HepG2 (cell line): ENCODE results near the gene CNTD1. TPM values are rescaled to one million over a fixed set of nuclear protein-coding genes. Genes with fewer than 3 reads are reported as not detected.

Source experiments
- BORCS8-MEF2B ChIP-seq: sonication (generic); formaldehyde crosslinking; IDR thresholded peaks from 2 replicates; pipeline ENCODE4 v1.8.0; 2022; ENCODE audit warnings: mild to moderate bottlenecking, missing genetic modification reagents
- KMT2A ChIP-seq: sonication (generic); formaldehyde crosslinking; IDR thresholded peaks from 2 replicates; pipeline ENCODE4 v1.4.0; 2020; ENCODE audit warnings: missing genetic modification reagents
- MTA3 ChIP-seq: sonication (generic); formaldehyde crosslinking; IDR thresholded peaks from 2 replicates; pipeline ENCODE4 v1.4.0; 2020; ENCODE audit warnings: missing genetic modification reagents
- POLR2AphosphoS5 ChIP-seq: IDR thresholded peaks from 2 replicates; pipeline ENCODE4 v1.6.1; 2012; ENCODE audit warnings: low read depth, low read length
- PRMT3 ChIP-seq: sonication (generic); formaldehyde crosslinking; IDR thresholded peaks from 2 replicates; pipeline ENCODE4 v1.8.1; 2022; ENCODE audit warnings: low read depth, mild to moderate bottlenecking, moderate library complexity, missing genetic modification reagents, borderline replicate concordance
- RBFOX2 ChIP-seq: fragments of 200-400 bp; formaldehyde crosslinking; IDR thresholded peaks from 2 replicates; pipeline ENCODE4 v1.6.1; 2017; ENCODE audit warnings: low read depth, mild to moderate bottlenecking, low read length
- RFXAP ChIP-seq: sonication (generic); formaldehyde crosslinking; IDR thresholded peaks from 2 replicates; pipeline ENCODE4 v1.4.0; 2020; ENCODE audit warnings: missing genetic modification reagents, borderline replicate concordance
- SP140L ChIP-seq: sonication (generic); formaldehyde crosslinking; IDR thresholded peaks from 2 replicates; pipeline ENCODE4 v1.4.0; 2020; ENCODE audit warnings: missing genetic modification reagents, borderline replicate concordance
- TEAD3 ChIP-seq: optimal IDR thresholded peaks from 2 replicates; pipeline ENCODE3; 2016; ENCODE audit warnings: borderline replicate concordance
- TRIM24 ChIP-seq: sonication (generic); formaldehyde crosslinking; IDR thresholded peaks from 2 replicates; pipeline ENCODE4 v1.8.0; 2022; ENCODE audit warnings: mild to moderate bottlenecking, missing genetic modification reagents
- YEATS4 ChIP-seq: sonication (generic); formaldehyde crosslinking; IDR thresholded peaks from 2 replicates; pipeline ENCODE4 v1.4.0; 2020; ENCODE audit warnings: missing genetic modification reagents, borderline replicate concordance
- ZBTB1 ChIP-seq: sonication (generic); formaldehyde crosslinking; IDR thresholded peaks from 2 replicates; pipeline ENCODE4 v1.4.0; 2020; ENCODE audit warnings: missing genetic modification reagents, borderline replicate concordance
- ZKSCAN8 ChIP-seq: IDR thresholded peaks from 2 replicates; pipeline ENCODE4 v1.6.1; 2016; ENCODE audit warnings: borderline replicate concordance, missing genetic modification reagents, missing compliant biosample characterization
- ZNF121 ChIP-seq: sonication (generic); formaldehyde crosslinking; IDR thresholded peaks from 2 replicates; pipeline ENCODE4 v1.5.0; 2020; ENCODE audit warnings: mild to moderate bottlenecking, missing genetic modification reagents
- ZNF160 ChIP-seq: sonication (generic); formaldehyde crosslinking; IDR thresholded peaks from 2 replicates; pipeline ENCODE4 v1.8.0; 2022; ENCODE audit warnings: mild to moderate bottlenecking, inconsistent platforms, missing genetic modification reagents
- ZNF260 ChIP-seq: sonication (generic); formaldehyde crosslinking; IDR thresholded peaks from 2 replicates; pipeline ENCODE4 v1.4.0; 2020; ENCODE audit warnings: missing genetic modification reagents, low read depth, mild to moderate bottlenecking, borderline replicate concordance
- ZNF280D ChIP-seq: sonication (generic); formaldehyde crosslinking; IDR thresholded peaks from 2 replicates; pipeline ENCODE4 v1.5.1; 2020; ENCODE audit warnings: mild to moderate bottlenecking, missing genetic modification reagents
- ZNF382 ChIP-seq: sonication (generic); formaldehyde crosslinking; IDR thresholded peaks from 2 replicates; pipeline ENCODE4 v1.5.0; 2020; ENCODE audit warnings: missing genetic modification reagents, mild to moderate bottlenecking, borderline replicate concordance
- ZNF441 ChIP-seq: sonication (generic); formaldehyde crosslinking; IDR thresholded peaks from 2 replicates; pipeline ENCODE4 v1.7.0; 2021; ENCODE audit warnings: missing genetic modification reagents, borderline replicate concordance
- ZNF552 ChIP-seq: sonication (generic); formaldehyde crosslinking; IDR thresholded peaks from 2 replicates; pipeline ENCODE4 v1.9.0; 2022; ENCODE audit warnings: missing genetic modification reagents, mild to moderate bottlenecking, borderline replicate concordance
- ZNF7 ChIP-seq: IDR thresholded peaks from 2 replicates; pipeline ENCODE4 v1.6.1; 2016; ENCODE audit warnings: missing biosample characterization, missing genetic modification reagents
- ZNF780A ChIP-seq: sonication (generic); formaldehyde crosslinking; IDR thresholded peaks from 2 replicates; pipeline ENCODE4 v1.8.0; 2022; ENCODE audit warnings: mild to moderate bottlenecking, missing genetic modification reagents, moderate library complexity
- ZNF841 ChIP-seq: sonication (generic); formaldehyde crosslinking; IDR thresholded peaks from 2 replicates; pipeline ENCODE4 v1.8.1; 2023; ENCODE audit warnings: missing genetic modification reagents, borderline replicate concordance
- ZNF878 ChIP-seq: sonication (generic); formaldehyde crosslinking; IDR thresholded peaks from 2 replicates; pipeline ENCODE4 v1.8.1; 2023; ENCODE audit warnings: mild to moderate bottlenecking, missing genetic modification reagents, moderate library complexity
- polyA plus RNA-seq, 8 experiments: library from polyadenylated mRNA; depleted of rRNA in 3 of 8; stranded (reverse) in 7 of 8; unstranded in 1 of 8; fragments of >200 nt; fragmentation: Illumina TruSeq in 4 of 8; extraction: Trizol in 4 of 8; gene quantifications; 2 replicates each; pipeline versions ENCODE4 v1.2.1 to v1.2.3, GENCODE V29; 2011 to 2016; ENCODE audit warnings: low read depth in 4 of 8, missing spikeins in 1 of 8, mixed read lengths in 1 of 8; ENCODE audit not compliant: insufficient read depth in 1 of 8
- total RNA-seq, 5 experiments: library from RNA; depleted of rRNA; stranded (reverse); fragments of >200 nt; fragmentation: Illumina TruSeq; extraction: Trizol; gene quantifications; 2 replicates each; pipeline ENCODE4 v1.2.3, GENCODE V29; 2016; ENCODE audit warnings: low read depth in 1 of 5
- TF ChIP-seq, protein P1 (sequence below): sonication (generic); formaldehyde crosslinking; IDR thresholded peaks from 2 replicates; pipeline ENCODE4 v1.5.0; 2020; ENCODE audit warnings: missing genetic modification reagents

CNTD1 gene
- total and polyA plus RNA-seq, 2 of the 13 experiments (the other 11 are each of a cell fraction or from before 2014, with no cell fraction given): 0.11 to 0.15 TPM

- TF ChIP-seq ZNF441 (CRISPR knock-in tag): peak; percentile 92
- TF ChIP-seq ZNF280D: peak; percentile 98
- TF ChIP-seq ZNF7 (CRISPR knock-in tag): no peak
- no peak for TF ChIP-seq TRIM24
- peak; percentile 85; the same call in 1 of the 2 replicates for TF ChIP-seq ZNF780A (CRISPR knock-in tag)
- TF ChIP-seq ZNF841 (CRISPR knock-in tag): 0 out of 2 replicates have a peak, but pooled peaks have one; percentile 55
- peak; percentile 94 for TF ChIP-seq BORCS8-MEF2B (CRISPR knock-in tag)
- peak; percentile 92 for TF ChIP-seq ZNF160
- TF ChIP-seq ZNF121 (CRISPR knock-in tag): peak; percentile 81
- TF ChIP-seq PRMT3 (CRISPR knock-in tag): peak; percentile 95; the same call in 1 of the 2 replicates
- no peak; the same call in 1 of the 2 replicates for TF ChIP-seq SP140L (CRISPR knock-in tag)
- peak; percentile 89; the same call in 1 of the 2 replicates for TF ChIP-seq ZNF878 (CRISPR knock-in tag)
- no peak for TF ChIP-seq MTA3 (CRISPR knock-in tag)
- TF ChIP-seq, protein P1, sequence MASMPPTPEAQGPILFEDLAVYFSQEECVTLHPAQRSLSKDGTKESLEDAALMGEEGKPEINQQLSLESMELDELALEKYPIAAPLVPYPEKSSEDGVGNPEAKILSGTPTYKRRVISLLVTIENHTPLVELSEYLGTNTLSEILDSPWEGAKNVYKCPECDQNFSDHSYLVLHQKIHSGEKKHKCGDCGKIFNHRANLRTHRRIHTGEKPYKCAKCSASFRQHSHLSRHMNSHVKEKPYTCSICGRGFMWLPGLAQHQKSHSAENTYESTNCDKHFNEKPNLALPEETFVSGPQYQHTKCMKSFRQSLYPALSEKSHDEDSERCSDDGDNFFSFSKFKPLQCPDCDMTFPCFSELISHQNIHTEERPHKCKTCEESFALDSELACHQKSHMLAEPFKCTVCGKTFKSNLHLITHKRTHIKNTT (CRISPR knock-in tag): 0 out of 2 replicates have a peak, but pooled peaks have one; percentile 6
- peak; percentile 94; the same call in 1 of the 2 replicates for TF ChIP-seq YEATS4 (CRISPR knock-in tag)
- peak; percentile 97 for TF ChIP-seq ZNF552
- TF ChIP-seq ZNF382: no peak
- TF ChIP-seq ZKSCAN8: peak; percentile 79
- peak; percentile 94 for TF ChIP-seq RBFOX2
- TF ChIP-seq POLR2AphosphoS5: peak; percentile 91
- TF ChIP-seq ZNF260 (CRISPR knock-in tag): no peak
- peak; percentile 90; the same call in 1 of the 2 replicates for TF ChIP-seq RFXAP (CRISPR knock-in tag)
- peak; percentile 85 for TF ChIP-seq TEAD3
- peak; percentile 27; the same call in 1 of the 2 replicates for TF ChIP-seq ZBTB1 (CRISPR knock-in tag)
- peak; percentile 83; the same call in 1 of the 2 replicates for TF ChIP-seq KMT2A
Observed at GRCh38 chr17:42798383-42799380, at the start of gene CNTD1, which contains the start of gene COA3 (continued).
